ENCODE data around the gene ERAL1. TPM values are rescaled to one million over a fixed set of nuclear protein-coding genes. Genes with fewer than 3 reads are reported as not detected.

The ERAL1 gene

Small RNA genes within 50 kb of the gene (small RNA-seq; reads per million reads assigned to genes)
- not detected for gene RF00019 (ENCODE audit: insufficient read depth)
